ENCODE data around the gene ACTN1. TPM values are rescaled to one million over a fixed set of nuclear protein-coding genes. Genes with fewer than 3 reads are reported as not detected.

The ACTN1 gene
- polyA plus RNA-seq, 3 donors = 41.4 to 75.0 (median 69.4) TPM

GRCh38 chr14:68888025-68888850, 90.9 kb downstream of the ACTN1 start:
- no peak for DNase-seq
- WGBS (ENCODE audit: insufficient coverage) = 94% methylated on average over 16 of the region's 20 CpGs
- Histone ChIP-seq H3K4me3 (replicated peaks in 1 of 3; ENCODE audit: low read depth in 2 of 3, low read length in 3 of 3) (no peak overlapping the region), H4K20me1 (ENCODE audit: insufficient read depth, low read length) (no peaks in the 10 kb centered on the region), H3K27ac (ENCODE audit: low read depth in 1 of 2, low read length in 2 of 2) (no peak overlapping the region), H3K4me1 (ENCODE audit: control insufficient read depth in 1 of 2, insufficient read depth in 2 of 2, low read length in 2 of 2) (no peaks in the 10 kb centered on the region), H3K36me3 (replicated peaks in 1 of 2; ENCODE audit: control insufficient read depth in 1 of 2, insufficient read depth in 2 of 2, low read length in 2 of 2) (peaks cover 88 to 100% of the 10 kb centered on the region in 2 donors), H3K4me2 (replicated peaks; ENCODE audit: extremely low read depth, low read length, poor library complexity, severe bottlenecking) (no peak overlapping the region), H2AFZ (ENCODE audit: insufficient read depth, low read depth, low read length, poor library complexity, severe bottlenecking) (no peak overlapping the region), H3K9me3 (replicated peaks in 1 of 2; ENCODE audit: control insufficient read depth in 1 of 2, insufficient read depth in 1 of 2, low read length in 2 of 2) (no peaks in the 10 kb centered on the region), H3K79me2 (ENCODE audit: insufficient read depth, low read length) (no peaks in the 10 kb centered on the region), H3K9ac (ENCODE audit: insufficient read depth, low read length, poor library complexity, severe bottlenecking) (no peak overlapping the region), H3K27me3 (ENCODE audit: control insufficient read depth in 2 of 2, insufficient read depth in 2 of 2, low read length in 2 of 2) (no peaks in the 10 kb centered on the region)
- peaks cover 0 to 5% (median 2%) of the 10 kb centered on the region in 3 donors for H3K27me3 Mint-ChIP-seq (ENCODE audit: low read depth in 3 of 3)
- TF ChIP-seq, protein P1, sequence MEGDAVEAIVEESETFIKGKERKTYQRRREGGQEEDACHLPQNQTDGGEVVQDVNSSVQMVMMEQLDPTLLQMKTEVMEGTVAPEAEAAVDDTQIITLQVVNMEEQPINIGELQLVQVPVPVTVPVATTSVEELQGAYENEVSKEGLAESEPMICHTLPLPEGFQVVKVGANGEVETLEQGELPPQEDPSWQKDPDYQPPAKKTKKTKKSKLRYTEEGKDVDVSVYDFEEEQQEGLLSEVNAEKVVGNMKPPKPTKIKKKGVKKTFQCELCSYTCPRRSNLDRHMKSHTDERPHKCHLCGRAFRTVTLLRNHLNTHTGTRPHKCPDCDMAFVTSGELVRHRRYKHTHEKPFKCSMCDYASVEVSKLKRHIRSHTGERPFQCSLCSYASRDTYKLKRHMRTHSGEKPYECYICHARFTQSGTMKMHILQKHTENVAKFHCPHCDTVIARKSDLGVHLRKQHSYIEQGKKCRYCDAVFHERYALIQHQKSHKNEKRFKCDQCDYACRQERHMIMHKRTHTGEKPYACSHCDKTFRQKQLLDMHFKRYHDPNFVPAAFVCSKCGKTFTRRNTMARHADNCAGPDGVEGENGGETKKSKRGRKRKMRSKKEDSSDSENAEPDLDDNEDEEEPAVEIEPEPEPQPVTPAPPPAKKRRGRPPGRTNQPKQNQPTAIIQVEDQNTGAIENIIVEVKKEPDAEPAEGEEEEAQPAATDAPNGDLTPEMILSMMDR (IDR thresholded peaks at IDR 0.05) = no peak
- peaks cover 94 to 99% of the 10 kb centered on the region in 2 donors for H3K36me3 Mint-ChIP-seq
- H3K4me3 Mint-ChIP-seq = no peak overlapping the region
- no peaks in the 10 kb centered on the region for H3K9me3 Mint-ChIP-seq
- peak overlapping the region in 3 of 7 donors; percentile 4 to 43 (median 26) for H3K27ac Mint-ChIP-seq
- intact Hi-C loops (cut with micrococcal nuclease) = no loop called here
- H3K4me1 Mint-ChIP-seq = no peaks in the 10 kb centered on the region

- H3K4me2 ChIP-seq (replicated peaks; ENCODE audit: extremely low read depth, low read length, poor library complexity, severe bottlenecking) = no peak overlapping the region
- no peak overlapping the region for H3K9ac ChIP-seq (ENCODE audit: insufficient read depth, low read length, poor library complexity, severe bottlenecking)
- peaks cover 89 to 100% of the 10 kb centered on the region in 2 donors for H3K36me3 ChIP-seq (replicated peaks in 1 of 2; ENCODE audit: control insufficient read depth in 1 of 2, insufficient read depth in 2 of 2, low read length in 2 of 2)
- peaks cover 92 to 99% of the 10 kb centered on the region in 2 donors for H3K36me3 Mint-ChIP-seq
- no peaks in the 10 kb centered on the region for H3K4me1 ChIP-seq (ENCODE audit: control insufficient read depth in 1 of 2, insufficient read depth in 2 of 2, low read length in 2 of 2)
- no peaks in the 10 kb centered on the region for H3K79me2 ChIP-seq (ENCODE audit: insufficient read depth, low read length)
- 86% methylated on average over 1 of the region's 4 CpGs for WGBS (ENCODE audit: insufficient coverage)
- no peaks in the 10 kb centered on the region for H4K20me1 ChIP-seq (ENCODE audit: insufficient read depth, low read length)
- peak overlapping the region in 1 of 7 donors; percentile 49 for H3K27ac Mint-ChIP-seq
- no peak overlapping the region for H3K4me3 ChIP-seq (replicated peaks in 1 of 3; ENCODE audit: low read depth in 2 of 3, low read length in 3 of 3)
- intact Hi-C loops (cut with micrococcal nuclease) = no loop called here
- H3K4me1 Mint-ChIP-seq = no peaks in the 10 kb centered on the region
- H3K27me3 Mint-ChIP-seq (ENCODE audit: low read depth in 3 of 3) = peaks cover 0 to 3% (median 2%) of the 10 kb centered on the region in 3 donors
- H3K27me3 ChIP-seq (ENCODE audit: control insufficient read depth in 2 of 2, insufficient read depth in 2 of 2, low read length in 2 of 2) = no peaks in the 10 kb centered on the region
- H3K27ac ChIP-seq (ENCODE audit: low read depth in 1 of 2, low read length in 2 of 2) = no peak overlapping the region
- no peaks in the 10 kb centered on the region for H3K9me3 Mint-ChIP-seq
- H2AFZ ChIP-seq (ENCODE audit: insufficient read depth, low read depth, low read length, poor library complexity, severe bottlenecking) = no peak overlapping the region
- H3K4me3 Mint-ChIP-seq = no peak overlapping the region
- DNase-seq = no peak
- TF ChIP-seq, protein P1 (IDR thresholded peaks at IDR 0.05) = no peak
- H3K9me3 ChIP-seq (replicated peaks in 1 of 2; ENCODE audit: control insufficient read depth in 1 of 2, insufficient read depth in 1 of 2, low read length in 2 of 2) = no peaks in the 10 kb centered on the region
Measured at GRCh38 chr14:68886109-68886434, 93.0 kb downstream of the ACTN1 start.

Data from CD14-positive monocyte (primary cell).